Stimulated activated CD4-positive, alpha-beta T cell treated with anti-CD3 and anti-CD28 coated beads, Interleukin-15, amount 100 ng/mL, for 1 hour (primary cell): Measurements from ENCODE around the gene DDX43.
A peak's percentile ranks its signal among the peaks of the same experiment; 100 is the strongest.
"Not testable (repeated sequence)": the region's sequence is repeated elsewhere in the genome, so short reads cannot be mapped to it uniquely, and the experiment has no call there.

Experiments
- DNase-seq, 2 donors: peaks; one replicate each; pipeline ENCODE4 v3.0.0-alpha.2; 2020; ENCODE audit warnings: low read depth in 1 of 2, low spot score in 1 of 2

Gene DDX43

GRCh38 chr6:73388800-73389512 lies 5.7 kb upstream of the DDX43 start:
- DNase-seq: peak in 1 of 2 donors; percentile 19

- no peak for DNase-seq
Observed at GRCh38 chr6:73389854-73390253, 4.8 kb upstream of the DDX43 start.

- no peak for DNase-seq
Observed at GRCh38 chr6:73391675-73392074, 3.0 kb upstream of the DDX43 start.

GRCh38 chr6:73392188-73392587 lies 2.4 kb upstream of the DDX43 start:
- DNase-seq: not testable (repeated sequence)

DNA sequence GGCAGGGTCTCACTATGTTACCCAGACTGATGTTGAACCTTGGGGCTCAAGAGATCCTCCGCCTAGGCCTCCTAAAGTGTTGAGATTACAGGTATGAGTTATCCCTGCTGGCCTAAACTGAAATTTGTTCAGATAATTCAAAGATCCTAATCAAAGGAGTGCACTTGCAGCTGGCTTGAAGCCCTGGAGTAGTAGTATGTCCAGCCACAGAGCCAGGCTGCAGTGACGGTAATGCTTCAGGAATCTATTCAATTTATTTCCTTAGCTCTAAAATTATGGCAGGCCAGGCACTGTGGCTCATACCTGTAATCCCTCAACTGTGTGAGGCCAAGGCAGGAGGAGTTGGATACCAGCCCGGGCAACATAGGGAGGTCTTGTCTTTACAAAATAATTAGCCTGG lies 1.4 kb upstream of the DDX43 start:
- no peak for DNase-seq

DNA sequence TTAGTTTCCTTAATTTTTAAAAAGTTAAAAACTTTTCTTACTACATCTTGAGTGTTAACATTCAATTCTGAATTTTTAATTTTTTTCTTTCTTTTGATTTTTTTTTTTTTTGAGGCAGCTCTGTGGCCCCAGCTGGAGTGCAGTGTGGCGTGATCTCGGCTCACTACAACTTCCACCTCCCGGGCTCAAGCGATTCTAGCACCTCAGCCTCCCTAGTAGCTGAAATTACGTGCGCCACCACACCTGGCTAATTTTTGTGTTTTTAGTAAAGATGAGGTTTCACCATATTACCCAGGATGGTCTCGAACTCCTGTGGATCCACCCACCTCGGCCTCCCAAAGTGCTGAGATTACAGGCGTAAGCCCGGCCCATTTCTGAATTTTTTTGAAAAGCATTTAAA lies 1.2 kb downstream of the DDX43 start:
- no peak for DNase-seq

GRCh38 chr6:73400656-73401055 lies 6.0 kb downstream of the DDX43 start:
- no peak for DNase-seq

DNA sequence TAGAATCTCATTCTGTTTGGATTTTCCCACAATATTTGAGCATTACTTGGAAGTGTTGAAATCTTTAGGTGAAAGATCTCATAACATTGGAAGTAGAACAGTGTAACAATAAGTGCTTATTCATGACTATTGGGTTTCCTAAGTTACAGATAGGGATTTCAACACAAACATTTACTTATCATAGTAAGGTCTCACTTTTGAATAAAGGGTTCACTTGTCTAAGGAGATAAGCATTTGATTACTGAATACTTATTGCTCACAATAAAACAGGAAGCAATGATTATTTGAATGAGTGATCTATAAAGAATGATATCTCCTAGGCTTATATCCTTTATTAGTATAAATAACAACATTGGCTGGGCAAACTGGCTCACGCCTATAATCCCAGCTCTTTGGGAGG lies 14.8 kb downstream of the DDX43 start:
- no peak for DNase-seq

DNA sequence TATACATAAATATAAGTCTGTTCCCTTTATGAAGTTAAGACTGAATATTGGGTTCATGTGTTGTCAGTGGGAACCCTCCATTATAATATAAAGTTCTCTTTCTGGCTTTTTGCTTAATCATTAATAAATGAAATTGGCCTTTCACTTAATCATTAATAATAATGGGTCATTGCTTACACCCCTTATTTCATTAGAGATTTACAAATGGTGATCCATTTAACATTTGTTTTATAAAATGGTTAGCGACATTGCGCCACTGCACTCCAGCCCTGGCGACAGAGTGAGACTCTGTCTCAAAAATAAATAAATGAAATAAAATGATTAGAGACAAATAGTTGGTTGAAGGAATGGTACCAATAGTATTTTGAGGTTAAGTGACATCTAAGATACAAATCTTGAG lies 18.5 kb downstream of the DDX43 start:
- no peak for DNase-seq

DNA sequence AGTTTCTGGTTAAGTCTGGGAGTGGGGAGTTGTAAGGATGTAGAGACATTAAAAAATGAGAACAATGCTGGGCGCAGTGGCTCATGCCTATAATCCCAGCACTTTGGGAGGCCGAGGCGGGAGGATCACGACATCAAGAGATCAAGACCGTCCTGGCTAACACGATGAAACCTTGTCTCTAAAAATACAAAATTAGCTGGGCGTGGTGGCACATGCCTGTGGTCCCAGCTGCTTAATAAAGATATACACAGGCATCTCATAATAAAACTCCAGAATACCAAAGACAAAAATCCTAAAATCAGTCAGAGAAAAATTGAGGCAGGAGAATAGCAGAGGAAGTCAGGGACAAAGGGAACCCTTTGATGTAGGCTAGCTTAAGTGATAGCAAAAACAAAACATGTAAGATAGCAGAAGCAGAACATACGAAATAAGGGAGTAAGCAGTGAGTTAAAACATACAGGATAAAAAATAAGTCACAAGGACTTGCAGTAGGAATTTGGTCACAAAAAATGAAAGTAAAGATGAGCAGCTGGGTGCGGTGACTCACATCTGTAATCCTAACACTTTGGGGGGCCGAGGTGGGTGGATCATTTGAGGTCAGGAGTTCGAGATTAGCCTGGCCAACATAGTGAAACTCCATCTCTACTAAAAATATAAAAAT lies 23.6 kb downstream of the DDX43 start:
- DNase-seq: no peak

GRCh38 chr6:73421534-73421933 lies 26.9 kb downstream of the DDX43 start:
- DNase-seq: no peak

GRCh38 chr6:73435236-73435635 lies 40.6 kb downstream of the DDX43 start:
- DNase-seq: no peak

DNA sequence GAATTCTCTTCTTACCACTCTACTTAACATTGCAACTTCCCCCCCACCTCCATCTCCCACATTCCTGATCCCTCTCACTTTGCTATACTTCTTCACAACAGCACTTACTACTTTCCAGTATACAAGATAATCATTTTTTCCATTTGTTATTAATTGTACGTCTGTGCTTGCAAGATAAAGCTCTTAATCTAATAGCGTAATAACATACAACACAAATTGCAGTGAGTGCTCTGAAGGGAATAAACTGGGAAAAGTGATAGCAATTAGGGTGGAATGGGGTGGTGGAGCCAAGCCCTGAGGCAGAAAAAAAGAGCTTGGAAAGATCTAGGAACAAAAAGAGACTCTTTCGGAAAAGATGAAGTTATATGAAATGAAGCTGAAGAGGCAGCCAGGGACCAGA lies 48.9 kb downstream of the DDX43 start:
- DNase-seq: no peak

GRCh38 chr6:73451223-73452106 lies 56.8 kb downstream of the DDX43 start:
- DNase-seq: peak; percentile 9 to 35

DNA sequence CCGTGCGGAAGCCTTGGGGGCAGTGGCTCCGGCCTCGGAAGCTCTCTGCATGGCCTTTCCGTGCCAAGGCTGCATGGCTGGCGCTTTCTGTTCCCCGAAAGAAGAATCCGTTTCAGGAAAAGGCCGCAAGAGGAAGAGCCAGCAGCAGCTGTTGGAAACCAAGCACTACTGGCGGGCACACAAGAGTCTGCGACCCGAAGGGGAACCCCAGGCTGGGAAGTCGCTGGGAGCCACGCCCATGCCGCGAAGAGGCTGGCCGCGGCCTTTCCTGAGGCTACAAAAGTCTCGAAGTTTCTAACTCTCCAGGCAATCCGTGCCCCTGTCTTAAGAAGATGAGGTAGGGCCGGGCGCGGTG lies 57.5 kb downstream of the DDX43 start, which contains the start of gene CGAS:
Gene CGAS (minus strand): TSS at position 191 of the 355 bp plus-strand sequence. CDS start 116 bp downstream, at position 75.
- DNase-seq: peak; percentile 64

DNA sequence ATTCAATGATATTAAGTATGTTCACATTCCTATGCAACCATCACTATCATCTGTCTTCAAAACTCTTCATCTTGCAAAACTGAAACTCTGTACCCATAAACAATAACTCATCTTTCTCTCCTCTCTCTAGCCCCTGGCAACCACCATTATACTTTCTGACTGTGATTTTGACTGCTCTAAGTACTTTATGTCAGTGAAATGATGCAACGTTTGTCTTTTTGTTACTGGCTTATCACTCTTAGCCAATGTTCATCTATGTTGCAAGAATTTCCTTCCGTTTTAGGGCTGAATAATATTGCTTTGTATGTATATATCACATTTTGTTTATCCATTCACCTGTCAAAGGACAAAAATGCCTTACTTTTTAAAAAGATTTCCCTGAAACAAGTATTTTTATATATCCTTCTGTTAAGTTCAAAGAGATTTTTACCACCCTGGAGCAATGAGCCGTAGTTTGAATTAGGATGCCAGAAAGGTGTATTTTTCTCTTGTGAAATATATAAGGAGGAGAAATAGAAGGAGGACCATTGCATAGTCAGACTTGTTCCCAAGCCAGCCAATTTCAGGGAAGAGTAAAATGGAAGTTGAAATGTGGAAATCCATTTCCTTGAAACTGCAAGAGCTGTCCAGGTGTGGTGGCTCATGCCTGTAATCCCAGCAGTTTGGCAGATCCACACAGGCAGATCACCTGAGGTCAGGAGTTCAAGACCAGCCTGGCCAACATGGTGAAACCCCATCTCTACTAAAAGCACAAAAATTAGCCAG lies 61.4 kb downstream of the DDX43 start:
- no peak for DNase-seq

DNA sequence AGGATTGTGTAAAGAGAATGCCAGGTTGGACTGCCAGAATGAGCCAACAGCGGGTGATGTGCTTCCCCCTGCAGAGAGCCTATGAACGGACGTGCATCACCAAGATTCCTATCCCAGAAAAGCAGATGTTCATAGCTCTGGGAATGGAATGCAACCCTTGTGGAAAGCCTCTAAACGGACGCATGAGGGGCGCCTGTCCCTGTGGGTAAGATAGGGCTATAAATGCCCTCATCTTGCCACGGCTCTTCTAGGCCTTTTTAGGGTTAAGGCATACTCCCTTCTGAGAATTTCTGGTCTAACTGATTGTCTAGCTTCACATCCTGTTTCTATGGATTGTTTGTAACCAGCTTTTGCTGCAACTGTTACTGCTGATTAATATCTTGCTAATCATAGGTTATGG lies 64.8 kb downstream of the DDX43 start:
- DNase-seq: not testable (repeated sequence)

- no peak for DNase-seq
Observed at GRCh38 chr6:73460056-73460455, 65.4 kb downstream of the DDX43 start.

GRCh38 chr6:73461537-73462350 lies 67.1 kb downstream of the DDX43 start, which contains the start of gene MTO1:
TSS of gene MTO1 (plus strand) at chr6:73461737. CDS start at chr6:73461855, 118 bp downstream.
- DNase-seq: peak; percentile 58 to 64
